Hematopoietic multipotent progenitor cell (in vitro differentiated cells): Measurements from ENCODE around the gene ATXN2. TPM values are rescaled to one million over a fixed set of nuclear protein-coding genes. Genes with fewer than 3 reads are reported as not detected.
"Not testable (repeated sequence)": the region's sequence is repeated elsewhere in the genome, so short reads cannot be mapped to it uniquely, and the experiment has no call there.

Source experiments
- DNase-seq, 3 donors: peaks; one replicate each; pipeline ENCODE4 v3.0.0-alpha.2; 2011 to 2015; ENCODE audit warnings: low read depth in 2 of 3, low spot score in 2 of 3
- total RNA-seq: library from RNA; depleted of rRNA; stranded (reverse); fragments of >200 nt; gene quantifications from one replicate; pipeline ENCODE4 v1.2.3, GENCODE V29; 2012

Gene ATXN2
- 32.3 TPM for total RNA-seq

- DNase-seq: peak; percentile 3 to 73 (median 7)
These were observed at the start of gene ATXN2 for GRCh38 chr12:111598637-111599452. TSS of gene ATXN2 (minus strand) at chr12:111599315. CDS start at chr12:111599034, 281 bp downstream.

GRCh38 chr12:111645433-111645832 lies 46.3 kb upstream of the ATXN2 start:
- no peak for DNase-seq

GRCh38 chr12:111643427-111643826 lies 44.3 kb upstream of the ATXN2 start:
- DNase-seq: no peak

- no peak for DNase-seq
These were observed 43.7 kb upstream of the ATXN2 start for GRCh38 chr12:111642681-111643426.

GRCh38 chr12:111640506-111640905 lies 41.4 kb upstream of the ATXN2 start:
- no peak for DNase-seq

GRCh38 chr12:111638556-111638955 lies 39.4 kb upstream of the ATXN2 start:
- no peak for DNase-seq

GRCh38 chr12:111636209-111636945 lies 37.3 kb upstream of the ATXN2 start:
- DNase-seq: peak in 2 of 3 donors; percentile 5 to 21

- DNase-seq: peak in 2 of 3 donors; percentile 33 to 58
These were observed 36.4 kb upstream of the ATXN2 start for GRCh38 chr12:111635524-111635923.

GRCh38 chr12:111628505-111629260 lies 29.6 kb upstream of the ATXN2 start:
- no peak for DNase-seq

GRCh38 chr12:111626230-111626629 lies 27.1 kb upstream of the ATXN2 start:
- DNase-seq: no peak

GRCh38 chr12:111624540-111624939 lies 25.4 kb upstream of the ATXN2 start:
- DNase-seq: no peak

- DNase-seq: not testable (repeated sequence)
These were observed 18.7 kb upstream of the ATXN2 start for GRCh38 chr12:111617841-111618240.

GRCh38 chr12:111616177-111616623 lies 17.1 kb upstream of the ATXN2 start:
- no peak for DNase-seq

- DNase-seq: peak in 2 of 3 donors; percentile 12 to 38
These were observed 8.1 kb upstream of the ATXN2 start for GRCh38 chr12:111607239-111607638.

GRCh38 chr12:111606767-111607230 lies 7.7 kb upstream of the ATXN2 start:
- no peak for DNase-seq

GRCh38 chr12:111605911-111606766 lies 7.0 kb upstream of the ATXN2 start:
- no peak for DNase-seq

- not testable (repeated sequence) for DNase-seq
These were observed 3.7 kb upstream of the ATXN2 start for GRCh38 chr12:111602857-111603256.

GRCh38 chr12:111602348-111602747 lies 3.2 kb upstream of the ATXN2 start:
- DNase-seq: no peak

GRCh38 chr12:111600986-111601385 lies 1.9 kb upstream of the ATXN2 start:
- DNase-seq: not testable (repeated sequence)
